Aorta (tissue), 5 donors: ENCODE results near the gene NLRC5. TPM values are rescaled to one million over a fixed set of nuclear protein-coding genes. Genes with fewer than 3 reads are reported as not detected.
A peak's percentile ranks its signal among the peaks of the same experiment; 100 is the strongest.

Experiments used
- ATAC-seq: fragments of 200-7000 bp; cut with Tn5 transposase; one replicate; pipeline ENCODE4 v1.9.1; 2022; ENCODE audit warnings: moderate library complexity; ENCODE audit not compliant: low FRiP score
- DNase-seq, 2 donors: peaks; one replicate each; pipeline ENCODE4 v3.0.0-alpha.2; 2020
- H3K27ac ChIP-seq, 2 donors: one replicate each; pipeline ENCODE4 v1.5.1; 2013; ENCODE audit warnings: low read length in 2 of 2, mild to moderate bottlenecking in 2 of 2, moderate library complexity in 2 of 2, control low read depth in 1 of 2, inconsistent platforms in 1 of 2, low read depth in 1 of 2
- H3K27me3 ChIP-seq, 2 donors: one replicate each; pipeline ENCODE4 v1.6.1; 2013; ENCODE audit warnings: control low read depth in 1 of 2, low read length in 1 of 2, mild to moderate bottlenecking in 1 of 2, moderate library complexity in 1 of 2; ENCODE audit not compliant: insufficient read depth in 2 of 2, control insufficient read depth in 1 of 2
- H3K36me3 ChIP-seq, 2 donors: one replicate each; pipeline ENCODE4 v1.6.1; 2013; ENCODE audit warnings: control low read depth in 1 of 2, low read length in 1 of 2, mild to moderate bottlenecking in 1 of 2; ENCODE audit not compliant: insufficient read depth in 2 of 2, control insufficient read depth in 1 of 2
- H3K4me1 ChIP-seq, 2 donors: one replicate each; pipeline ENCODE4 v1.6.1; 2013; ENCODE audit warnings: low read length in 2 of 2, control low read depth in 1 of 2, mild to moderate bottlenecking in 1 of 2, moderate library complexity in 1 of 2; ENCODE audit not compliant: insufficient read depth in 2 of 2, control insufficient read depth in 1 of 2
- H3K4me3 ChIP-seq, 2 donors: one replicate each; pipeline ENCODE4 v1.5.1; 2013; ENCODE audit warnings: low read length in 2 of 2, control low read depth in 1 of 2, mild to moderate bottlenecking in 1 of 2
- H3K9me3 ChIP-seq: one replicate; pipeline ENCODE4 v1.6.1; 2013; ENCODE audit warnings: mild to moderate bottlenecking, low read length; ENCODE audit not compliant: control insufficient read depth
- WGBS, 2 donors: extraction: QIAGEN DNeasy Blood & Tissue Kit; methylation state at CpG; one replicate each; pipeline ENCODE4 v1.1.7; 2013; 5-methylcytosine and 5-hydroxymethylcytosine counted together
- intact Hi-C, 2 donors: fragments of 100-400 bp; cut with DNase I; formaldehyde crosslinking; loops; one replicate each; pipeline versions ENCODE4 v1.14.2 to v1.15.0; 2022
- polyA plus RNA-seq, 2 donors: library from polyadenylated mRNA; stranded (reverse); fragments of 200-250 nt; gene quantifications; one replicate each; pipeline ENCODE4 v1.2.3, GENCODE V29; 2013
- total RNA-seq, 2 donors: library from RNA; stranded (reverse); fragmentation: NEBNext Ultra II Directional; extraction: Animal tissue kit (Norgen Biotek cat#: 25700); gene quantifications; one replicate each; pipeline ENCODE4 v1.2.1, GENCODE V29; 2021
- donor health status: healthy with polysubstance abuse.
- donor health status: Bipolar disorder and iron deficiency.
- donor health status: DM: no; HTN: no; CAD: no.
- donor health status: DM: no; HTN: no; CAD: no.
- donor health status: DM: yes; HTN: yes; CAD: no.

Gene NLRC5
- total and polyA plus RNA-seq, 4 donors = 4.9 to 82.9 (median 35.9) TPM

DNA sequence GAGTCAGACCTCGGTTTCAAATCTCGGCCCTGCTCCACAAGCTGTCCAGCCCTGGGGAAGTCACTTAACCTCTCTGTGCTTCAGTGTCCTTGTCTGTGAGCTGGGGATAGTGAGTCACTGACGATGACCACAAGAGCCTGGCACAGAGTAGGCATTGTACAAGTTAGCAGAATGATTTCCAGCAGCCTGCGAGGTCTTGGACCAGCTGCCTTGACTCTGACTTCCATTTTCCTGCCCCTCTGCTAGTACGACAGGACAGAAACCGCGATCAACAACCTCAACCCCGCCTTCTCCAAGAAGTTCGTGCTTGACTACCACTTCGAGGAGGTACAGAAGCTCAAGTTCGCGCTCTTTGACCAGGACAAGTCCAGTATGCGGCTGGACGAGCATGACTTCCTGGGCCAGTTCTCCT lies 123.7 kb downstream of the NLRC5 start:
- WGBS, 2 donors = 84 to 86% methylated on average over 14 of the region's 14 CpGs
- peak overlapping the region in 1 of 2 donors; percentile 21 for H3K27ac ChIP-seq
- no peaks in the 10 kb centered on the region for H3K36me3 ChIP-seq
- ATAC-seq (no peak), DNase-seq (no peak)
- H3K27me3 ChIP-seq = no peaks in the 10 kb centered on the region
- no peak overlapping the region for H3K4me3 ChIP-seq
- no peaks in the 10 kb centered on the region for H3K4me1 ChIP-seq
- no peaks in the 10 kb centered on the region for H3K9me3 ChIP-seq
- intact Hi-C loops = no loop called here

DNA sequence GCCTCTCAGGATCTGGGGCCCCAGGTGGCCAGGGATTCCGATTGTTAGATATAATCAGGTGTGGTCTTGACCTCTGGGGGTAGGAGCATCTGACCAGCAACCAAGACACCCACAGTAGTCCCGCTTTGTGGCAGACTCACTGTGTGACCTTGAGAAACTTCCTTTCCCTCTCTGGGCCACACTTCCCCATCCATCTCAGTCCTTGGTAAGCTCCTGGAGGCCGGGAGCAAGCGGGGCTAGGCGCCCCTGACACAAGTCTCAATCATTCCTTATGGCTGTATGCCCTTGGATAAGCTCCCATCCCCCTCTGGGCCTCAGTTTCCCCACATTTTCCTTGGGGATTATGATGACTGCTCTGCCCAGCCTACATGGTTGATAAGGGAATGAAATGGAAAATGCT lies 124.3 kb downstream of the NLRC5 start:
- no peak overlapping the region for H3K27ac ChIP-seq
- no peaks in the 10 kb centered on the region for H3K36me3 ChIP-seq
- DNase-seq (no peak), ATAC-seq (no peak)
- intact Hi-C loops = no loop called here
- H3K4me1 ChIP-seq = no peaks in the 10 kb centered on the region
- H3K27me3 ChIP-seq = no peaks in the 10 kb centered on the region
- no peak overlapping the region for H3K4me3 ChIP-seq
- WGBS, 2 donors = 93 to 98% methylated on average over 5 of the region's 5 CpGs
- H3K9me3 ChIP-seq = no peaks in the 10 kb centered on the region

DNA sequence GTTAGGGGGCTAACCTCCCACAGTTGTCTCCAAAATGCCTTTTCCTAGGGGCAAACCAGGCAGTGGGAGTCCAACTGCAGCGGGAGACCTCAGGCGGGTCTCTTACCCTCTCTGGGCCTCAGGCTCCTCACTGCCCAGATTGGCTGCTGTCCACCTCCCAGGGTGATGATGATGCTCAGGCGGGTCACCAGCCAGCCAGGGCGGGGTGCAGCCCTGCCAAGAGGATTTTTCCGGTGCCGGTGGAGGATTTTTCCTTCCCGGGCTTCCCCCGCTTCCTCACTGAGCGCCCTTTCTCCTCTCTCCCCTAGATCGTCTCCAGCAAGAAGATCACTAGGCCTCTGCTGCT lies 125.8 kb downstream of the NLRC5 start:
- 71 to 76% methylated on average over 10 of the region's 10 CpGs for WGBS, 2 donors
- H3K36me3 ChIP-seq = no peaks in the 10 kb centered on the region
- no peaks in the 10 kb centered on the region for H3K4me1 ChIP-seq
- intact Hi-C loops = no loop called here
- DNase-seq (no peak), ATAC-seq (no peak)
- no peaks in the 10 kb centered on the region for H3K27me3 ChIP-seq
- no peak overlapping the region for H3K4me3 ChIP-seq
- no peaks in the 10 kb centered on the region for H3K9me3 ChIP-seq
- no peak overlapping the region for H3K27ac ChIP-seq

DNA sequence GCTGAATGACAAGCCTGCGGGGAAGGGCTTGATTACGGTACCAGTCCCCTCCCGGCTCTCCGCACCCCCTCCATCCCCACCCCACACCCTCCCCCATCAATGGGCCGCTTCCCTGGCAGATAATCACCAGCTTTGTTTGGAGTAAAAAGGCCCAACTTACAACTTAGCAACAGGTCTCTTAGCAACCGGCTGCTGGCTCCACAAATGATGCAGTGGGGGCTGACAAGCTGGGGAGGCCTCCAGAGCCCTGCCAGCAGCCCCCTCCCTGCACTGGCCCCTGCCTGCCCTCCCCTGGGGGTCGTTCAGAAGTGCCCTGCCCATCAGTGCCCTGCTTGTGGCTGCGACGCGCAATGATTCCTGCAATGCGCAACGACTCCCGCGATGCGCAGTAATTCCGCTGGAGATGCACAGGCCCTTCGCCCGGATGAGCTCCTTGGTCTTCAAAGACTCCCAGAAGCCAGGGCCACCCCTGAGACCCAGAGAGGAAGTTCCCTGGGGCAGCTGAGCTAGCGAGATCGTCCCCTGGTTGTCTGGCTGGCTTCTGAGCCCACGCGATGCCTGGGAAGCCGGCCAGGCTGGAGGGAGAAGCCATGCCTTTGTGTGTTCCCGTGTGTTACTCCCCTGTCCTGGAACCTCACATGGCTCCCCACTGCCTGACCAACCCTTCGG lies 126.3 kb downstream of the NLRC5 start:
- Histone ChIP-seq H3K4me3 (no peak overlapping the region), H3K27ac (no peak overlapping the region), H3K9me3 (no peaks in the 10 kb centered on the region), H3K4me1 (no peaks in the 10 kb centered on the region), H3K36me3 (peaks cover 0 to under 1% of the 10 kb centered on the region in 2 donors), H3K27me3 (no peaks in the 10 kb centered on the region)
- WGBS, 2 donors = 51% methylated on average over 25 of the region's 25 CpGs
- ATAC-seq (no peak), DNase-seq (peak; percentile 80 to 82)
- intact Hi-C loops = no loop called here

DNA sequence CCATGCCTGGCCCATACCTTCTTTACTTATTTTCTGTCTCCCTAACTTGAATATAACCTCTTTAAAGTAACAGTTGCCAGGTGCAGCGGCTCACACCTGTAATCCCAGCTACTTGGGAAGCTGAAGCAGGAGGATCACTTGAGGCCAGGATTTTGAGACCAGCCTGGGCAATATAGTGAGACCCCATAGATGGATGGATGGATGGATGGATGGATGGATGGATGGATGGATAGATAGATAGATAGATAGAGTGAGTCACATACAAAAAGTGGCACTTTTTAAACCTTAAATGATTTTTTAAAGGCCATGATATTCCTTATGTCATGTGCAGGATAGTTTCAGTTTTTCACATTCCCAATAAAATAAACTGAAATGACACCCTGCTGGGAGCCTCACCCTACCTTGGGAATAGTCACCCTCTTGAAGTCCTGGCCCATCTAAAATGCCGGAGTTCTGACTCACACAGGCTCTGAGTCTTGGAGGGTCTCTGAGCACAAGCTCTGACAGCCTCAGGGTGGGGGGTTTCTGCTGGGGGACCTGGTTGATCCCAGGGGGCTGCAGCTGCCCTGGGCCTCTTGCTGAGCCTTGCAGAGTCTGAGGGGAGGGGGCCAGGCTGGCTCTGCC lies 129.2 kb downstream of the NLRC5 start:
- H3K4me1 ChIP-seq = no peaks in the 10 kb centered on the region
- H3K4me3 ChIP-seq = no peak overlapping the region
- WGBS, 2 donors = 96 to 100% methylated on average over 2 of the region's 2 CpGs
- no peak overlapping the region for H3K27ac ChIP-seq
- no peaks in the 10 kb centered on the region for H3K27me3 ChIP-seq
- intact Hi-C loops = no loop called here
- H3K9me3 ChIP-seq = no peaks in the 10 kb centered on the region
- DNase-seq (no peak), ATAC-seq (no peak)
- peaks cover 0 to 4% of the 10 kb centered on the region in 2 donors for H3K36me3 ChIP-seq

DNA sequence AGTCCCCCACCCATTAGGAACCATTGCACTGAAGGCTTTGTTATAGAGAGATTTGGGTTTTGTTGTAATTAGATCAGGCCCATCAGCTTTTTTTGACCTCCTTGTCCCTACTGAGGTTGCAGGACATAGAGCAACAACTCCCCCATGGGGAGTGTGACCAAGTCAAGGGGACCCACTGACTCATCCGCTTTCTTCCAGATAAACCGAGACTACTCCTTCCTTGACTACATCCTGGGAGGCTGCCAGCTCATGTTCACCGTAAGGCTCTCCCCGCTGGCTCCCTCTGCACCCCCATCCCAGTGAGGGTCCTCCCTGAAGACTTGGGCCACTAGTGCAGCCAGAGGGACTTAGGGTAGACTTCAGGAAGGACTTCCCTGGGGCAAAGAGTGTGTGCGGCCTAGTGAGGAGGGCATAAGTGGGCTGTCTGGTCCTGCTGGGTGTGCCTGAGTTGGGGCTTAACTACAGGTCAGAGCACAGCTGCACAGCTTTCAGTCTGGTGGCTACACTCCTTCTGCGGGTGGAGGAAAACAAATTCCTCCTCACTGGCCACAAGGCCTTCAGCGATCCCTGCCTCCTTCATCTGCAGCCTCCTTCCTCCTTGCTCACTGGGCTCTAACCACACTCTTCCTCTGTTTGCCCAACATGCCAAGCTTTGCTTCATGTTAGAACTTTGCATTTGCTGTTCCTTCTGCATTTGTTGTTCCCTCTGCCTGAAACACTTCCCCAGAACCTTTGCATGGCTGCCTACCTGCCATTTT lies 134.0 kb downstream of the NLRC5 start:
- intact Hi-C loops = no loop called here
- H3K36me3 ChIP-seq = peaks cover 0 to 4% of the 10 kb centered on the region in 2 donors
- WGBS, 2 donors = 94 to 95% methylated on average over 6 to 7 of the region's 7 CpGs
- H3K27ac ChIP-seq = no peak overlapping the region
- DNase-seq (no peak), ATAC-seq (no peak)
- no peaks in the 10 kb centered on the region for H3K4me1 ChIP-seq
- H3K4me3 ChIP-seq = no peak overlapping the region
- H3K27me3 ChIP-seq = no peaks in the 10 kb centered on the region
- H3K9me3 ChIP-seq = no peaks in the 10 kb centered on the region

DNA sequence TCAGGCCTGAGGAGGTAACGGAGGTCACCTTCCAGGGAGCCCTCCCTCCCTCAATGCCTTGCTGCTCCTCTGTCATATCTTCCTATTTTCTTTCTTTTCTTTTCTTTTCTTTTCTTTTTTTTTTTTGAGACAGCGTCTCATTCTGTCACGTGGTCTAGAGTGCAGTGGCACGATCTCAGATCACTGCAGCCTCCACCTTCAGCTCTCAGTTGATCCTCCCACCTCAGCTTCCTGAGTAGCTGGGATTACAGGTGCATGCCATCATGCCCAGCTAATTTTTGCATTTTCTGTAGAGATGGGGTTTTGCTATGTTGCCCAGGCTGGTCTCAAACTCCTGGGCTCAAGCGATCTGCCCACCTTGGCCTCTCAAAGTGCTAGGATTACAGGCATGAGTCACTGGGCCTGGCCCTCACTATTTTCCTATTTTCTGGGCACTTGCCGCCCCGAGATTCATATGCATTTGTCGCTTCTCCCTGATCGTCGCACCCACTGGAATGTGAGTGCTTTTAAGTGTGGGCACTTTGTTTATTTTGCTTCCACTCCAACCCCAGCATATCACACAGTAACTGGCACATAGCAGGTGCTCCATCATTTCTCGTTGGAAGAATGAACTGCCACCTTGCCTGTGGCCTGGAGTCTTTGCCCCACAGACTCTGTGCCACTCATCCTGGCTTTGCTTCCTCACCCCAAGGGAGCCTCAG lies 134.8 kb downstream of the NLRC5 start:
- H3K27ac ChIP-seq = no peak overlapping the region
- H3K36me3 ChIP-seq = peaks cover 0 to 4% of the 10 kb centered on the region in 2 donors
- intact Hi-C loops = no loop called here
- ATAC-seq (no peak), DNase-seq (no peak)
- H3K9me3 ChIP-seq = no peaks in the 10 kb centered on the region
- no peaks in the 10 kb centered on the region for H3K4me1 ChIP-seq
- no peaks in the 10 kb centered on the region for H3K27me3 ChIP-seq
- H3K4me3 ChIP-seq = no peak overlapping the region
- WGBS, 2 donors = 53 to 56% methylated on average over 11 of the region's 11 CpGs

DNA sequence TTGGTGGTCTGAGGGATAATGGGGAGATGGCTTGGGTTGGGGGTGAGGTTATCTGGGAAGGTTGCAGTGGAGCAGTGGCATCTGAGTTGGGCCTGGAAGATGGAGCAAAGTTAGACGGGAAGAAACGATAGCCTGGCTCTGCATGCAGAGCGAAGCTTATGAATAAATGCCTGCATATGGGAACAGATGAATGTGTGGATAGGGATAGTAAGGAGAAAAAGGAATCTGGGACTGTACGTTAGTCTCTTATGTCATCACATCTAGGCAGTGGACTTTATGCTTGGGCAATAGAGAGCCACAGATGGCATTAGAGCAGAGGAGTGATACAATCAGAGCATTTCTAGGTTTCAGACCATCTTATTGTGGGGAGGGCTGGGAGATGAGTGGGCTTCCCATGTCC lies 136.0 kb downstream of the NLRC5 start:
- no peak for DNase-seq
- H3K27me3 ChIP-seq = no peaks in the 10 kb centered on the region
- intact Hi-C loops = no loop called here
- no peaks in the 10 kb centered on the region for H3K4me1 ChIP-seq
- H3K36me3 ChIP-seq = peaks cover 0 to 4% of the 10 kb centered on the region in 2 donors
- H3K27ac ChIP-seq = no peak overlapping the region
- no peaks in the 10 kb centered on the region for H3K9me3 ChIP-seq
- WGBS, 2 donors = 95 to 97% methylated on average over 4 of the region's 4 CpGs
- H3K4me3 ChIP-seq = no peak overlapping the region
- no peak for ATAC-seq
